ENCODE measurements around the gene ABTB2.

The ABTB2 gene

DNA sequence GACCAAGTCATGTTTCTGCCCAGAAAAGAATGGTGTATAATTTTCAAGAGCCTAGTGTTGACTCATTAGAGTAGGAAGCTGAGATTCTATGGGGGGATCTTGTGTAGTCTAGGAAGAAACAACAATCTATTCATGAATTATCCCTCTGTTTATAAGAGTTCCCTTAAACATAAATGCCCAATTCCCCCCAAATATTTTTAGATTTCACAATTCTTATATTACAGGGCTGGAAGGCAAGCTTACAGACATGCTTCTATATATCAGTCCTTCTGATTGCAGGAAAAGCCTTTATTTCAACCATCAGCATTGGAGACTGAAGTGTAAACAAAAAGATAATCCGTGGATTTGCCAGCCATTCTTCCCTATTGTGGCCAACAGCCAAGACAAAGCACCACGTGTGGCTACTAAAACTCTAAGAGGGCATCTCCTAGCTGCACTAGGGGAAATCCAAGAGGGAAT lies 181.0 kb downstream of the ABTB2 start:
- no peak for DNase-seq (ENCODE audit: extremely low spot score)

DNA sequence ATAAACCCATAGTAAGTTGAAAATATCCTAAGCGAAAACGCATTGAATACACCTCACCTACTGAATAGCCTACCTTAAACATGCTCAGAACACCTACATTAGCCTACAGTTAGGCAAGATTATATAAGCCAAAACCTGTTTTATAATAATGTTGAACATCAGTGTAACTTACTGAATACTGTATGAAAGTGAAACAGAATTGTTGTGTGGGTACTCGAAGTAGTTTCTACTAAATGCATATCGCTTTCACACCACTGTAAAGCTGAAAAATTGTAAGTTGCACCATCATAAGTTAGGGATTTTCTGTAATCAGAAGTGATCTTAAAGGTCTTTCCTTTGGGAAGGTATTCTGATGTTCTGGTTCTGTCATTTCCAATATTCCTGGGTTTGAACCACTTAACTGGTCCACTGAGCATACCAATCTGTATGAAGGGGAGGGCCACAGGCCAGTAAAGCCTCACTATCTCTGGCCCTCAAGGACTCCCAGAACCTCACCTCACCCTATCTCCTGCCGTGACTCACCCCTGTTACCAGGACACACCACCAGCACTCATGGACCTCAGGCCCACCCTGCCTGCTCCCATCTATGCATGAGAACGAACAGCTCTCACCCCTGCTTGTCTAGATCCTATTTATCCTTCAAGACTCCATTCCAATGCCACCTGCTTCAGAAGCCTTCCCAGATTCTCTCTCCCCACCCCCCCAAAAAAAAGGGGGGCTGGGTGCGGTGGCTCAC lies 182.4 kb downstream of the ABTB2 start:
- POLR2A ChIA-PET, result interaction anchor here (0.7 kb wide), 1 partner anchor 181 kb away, joined by 3 read pairs; no protein-coding TSS in a partner anchor
- TF ChIP-seq SUZ12 (IDR thresholded peaks at IDR 0.05), result no peak
- TF ChIP-seq ZNF384 (IDR thresholded peaks at IDR 0.05), result no peak
- TF ChIP-seq NFRKB (IDR thresholded peaks at IDR 0.05), result no peak
- TF ChIP-seq HDGF (IDR thresholded peaks at IDR 0.05; ENCODE audit: borderline replicate concordance), result no peak
- no peak for TF ChIP-seq CTBP1 (IDR thresholded peaks at IDR 0.05; ENCODE audit: borderline replicate concordance)
- no peak for TF ChIP-seq FOXA1 (IDR thresholded peaks at IDR 0.05)
- no peak for TF ChIP-seq TARDBP (IDR thresholded peaks at IDR 0.05)
- TF ChIP-seq ARNT (IDR thresholded peaks at IDR 0.05), result no peak
- TF ChIP-seq L3MBTL2 (conservative IDR thresholded peaks at IDR 0.05), result no peak
- no peak for TF ChIP-seq BHLHE40 (IDR thresholded peaks at IDR 0.05; ENCODE audit: borderline replicate concordance)
- TF ChIP-seq FOXM1 (IDR thresholded peaks at IDR 0.05; ENCODE audit: borderline replicate concordance), result no peak
- no peak for TF ChIP-seq SP1 (IDR thresholded peaks at IDR 0.05)
- TF ChIP-seq FOXK2 (IDR thresholded peaks at IDR 0.05), result no peak
- no peak for TF ChIP-seq LEF1 (IDR thresholded peaks at IDR 0.05; ENCODE audit: borderline replicate concordance)
- no peak for TF ChIP-seq ELF4 (IDR thresholded peaks at IDR 0.05)
- no peak for TF ChIP-seq PKNOX1 (IDR thresholded peaks at IDR 0.05)
- CTCF ChIA-PET, result interaction anchor here (0.6 to 1.7 kb wide), 5 partner anchors 17 to 317 kb away, joined by 3 to 9 read pairs (median 5); no protein-coding TSS in a partner anchor
- no peak for DNase-seq (ENCODE audit: extremely low spot score)

More for the DNA sequence above, 181.0 kb downstream of the ABTB2 start:
- TF ChIP-seq TARDBP (IDR thresholded peaks at IDR 0.05) (no peak), ARNT (IDR thresholded peaks at IDR 0.05) (no peak), L3MBTL2 (conservative IDR thresholded peaks at IDR 0.05) (no peak), FOXK2 (IDR thresholded peaks at IDR 0.05) (no peak), NFRKB (IDR thresholded peaks at IDR 0.05) (no peak), PKNOX1 (IDR thresholded peaks at IDR 0.05) (no peak), LEF1 (IDR thresholded peaks at IDR 0.05; ENCODE audit: borderline replicate concordance) (no peak), BHLHE40 (IDR thresholded peaks at IDR 0.05; ENCODE audit: borderline replicate concordance) (no peak), SUZ12 (IDR thresholded peaks at IDR 0.05) (no peak), SP1 (IDR thresholded peaks at IDR 0.05) (no peak), ZNF384 (IDR thresholded peaks at IDR 0.05) (no peak)
- ChIA-PET CTCF (no interaction called here), POLR2A (no interaction called here)

DNA sequence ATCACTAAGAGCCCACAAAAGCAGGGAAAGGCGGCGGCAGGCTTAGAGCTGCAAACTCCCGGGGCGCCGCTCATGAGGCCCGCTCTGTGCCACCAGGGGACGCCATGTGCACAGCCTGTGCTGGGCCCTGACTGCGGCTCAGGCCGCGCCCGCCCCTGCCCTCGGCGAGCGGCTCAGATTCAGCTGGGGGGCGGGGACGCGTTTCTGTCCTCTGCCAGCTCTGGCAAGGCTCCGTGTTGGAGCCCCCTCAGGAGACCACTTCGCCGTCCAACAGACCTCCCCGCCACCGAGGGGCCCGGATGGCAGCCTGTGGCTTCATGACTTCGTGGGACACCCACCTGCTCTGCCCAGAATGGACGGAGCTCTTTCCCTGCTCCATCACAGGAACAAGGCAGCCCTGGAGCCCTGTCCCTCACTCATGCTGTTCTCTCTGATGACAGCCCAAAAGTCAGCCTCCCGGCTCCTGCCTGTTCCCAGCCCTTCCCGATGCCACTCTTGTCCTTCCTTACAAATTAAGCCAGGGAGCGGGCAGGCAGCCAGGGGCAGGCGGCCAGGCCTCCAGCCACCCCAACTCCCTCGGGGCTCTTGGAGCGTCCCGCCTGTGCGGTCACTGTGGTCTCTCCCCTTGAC lies 183.3 kb downstream of the ABTB2 start:
- CTCF ChIA-PET, result interaction anchor here (0.5 to 1.7 kb wide), 30 partner anchors 8 to 1420 kb away, joined by 3 to 26 read pairs (median 4); partner anchors contain the start of gene ABTB2
- POLR2A ChIA-PET, result interaction anchor here (1.2 to 1.3 kb wide), 3 partner anchors 14 to 183 kb away, joined by 3 to 14 read pairs (median 4); partner anchors contain the start of gene ABTB2
- DNase-seq (ENCODE audit: extremely low spot score), result peak; percentile 89
- peak; percentile 36; the same call in 1 of the 2 replicates for TF ChIP-seq L3MBTL2 (conservative IDR thresholded peaks at IDR 0.05)
- TF ChIP-seq TARDBP (IDR thresholded peaks at IDR 0.05), result no peak
- TF ChIP-seq CTBP1 (IDR thresholded peaks at IDR 0.05; ENCODE audit: borderline replicate concordance), result no peak
- no peak for TF ChIP-seq FOXK2 (IDR thresholded peaks at IDR 0.05)
- no peak for TF ChIP-seq LEF1 (IDR thresholded peaks at IDR 0.05; ENCODE audit: borderline replicate concordance)
- no peak for TF ChIP-seq ELF4 (IDR thresholded peaks at IDR 0.05)

DNA sequence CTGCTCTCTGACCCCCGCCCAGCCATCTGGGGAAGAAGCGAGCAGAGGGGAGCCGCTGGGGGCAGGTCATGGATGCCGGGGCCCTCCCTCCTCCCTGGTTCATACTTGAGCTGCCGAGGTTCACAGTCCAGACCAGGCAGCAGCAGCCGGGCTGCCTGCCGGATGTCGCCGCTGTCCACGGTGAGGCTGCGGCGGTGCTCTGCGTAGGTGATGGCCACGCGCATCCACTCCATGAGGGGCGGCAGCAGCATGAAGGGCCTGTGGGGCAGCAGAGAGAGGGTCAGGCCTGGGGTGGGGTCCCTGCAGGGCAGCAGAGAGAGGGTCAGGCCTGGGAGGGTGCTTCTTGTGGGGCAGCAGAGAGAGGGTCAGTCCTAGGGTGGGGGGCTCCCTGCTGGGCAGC lies 184.8 kb downstream of the ABTB2 start:
- DNase-seq (ENCODE audit: extremely low spot score), result no peak
- TF ChIP-seq LEF1 (IDR thresholded peaks at IDR 0.05; ENCODE audit: borderline replicate concordance), result no peak
- TF ChIP-seq PKNOX1 (IDR thresholded peaks at IDR 0.05), result no peak
- TF ChIP-seq TARDBP (IDR thresholded peaks at IDR 0.05), result no peak
- no peak for TF ChIP-seq FOXK2 (IDR thresholded peaks at IDR 0.05)
- no peak for TF ChIP-seq FOXA1 (IDR thresholded peaks at IDR 0.05)
- no peak for TF ChIP-seq SUZ12 (IDR thresholded peaks at IDR 0.05)
- TF ChIP-seq NFRKB (IDR thresholded peaks at IDR 0.05), result no peak
- no peak for TF ChIP-seq HDGF (IDR thresholded peaks at IDR 0.05; ENCODE audit: borderline replicate concordance)
- TF ChIP-seq L3MBTL2 (conservative IDR thresholded peaks at IDR 0.05), result no peak
- no peak for TF ChIP-seq BHLHE40 (IDR thresholded peaks at IDR 0.05; ENCODE audit: borderline replicate concordance)
- TF ChIP-seq FOXM1 (IDR thresholded peaks at IDR 0.05; ENCODE audit: borderline replicate concordance), result no peak
- TF ChIP-seq ARNT (IDR thresholded peaks at IDR 0.05), result no peak
- TF ChIP-seq CTBP1 (IDR thresholded peaks at IDR 0.05; ENCODE audit: borderline replicate concordance), result no peak
- POLR2A ChIA-PET, result no interaction called here
- CTCF ChIA-PET, result no interaction called here

GRCh38 chr11:34169686-34170085 lies 188.1 kb downstream of the ABTB2 start:
- ChIA-PET CTCF (interaction anchor here (0.6 kb wide), 1 partner anchor 29 kb away, joined by 4 read pairs; no protein-coding TSS in a partner anchor), POLR2A (interaction anchor here (1.1 kb wide), 1 partner anchor 64 kb away, joined by 4 read pairs; the partner anchor contains the start of gene NAT10)
- no peak for DNase-seq (ENCODE audit: extremely low spot score)
- TF ChIP-seq ARNT (IDR thresholded peaks at IDR 0.05) (no peak), PKNOX1 (IDR thresholded peaks at IDR 0.05) (no peak), CTBP1 (IDR thresholded peaks at IDR 0.05; ENCODE audit: borderline replicate concordance) (no peak), ELF4 (IDR thresholded peaks at IDR 0.05) (no peak), FOXM1 (IDR thresholded peaks at IDR 0.05; ENCODE audit: borderline replicate concordance) (no peak), ZNF384 (IDR thresholded peaks at IDR 0.05) (no peak), SP1 (IDR thresholded peaks at IDR 0.05) (no peak), SUZ12 (IDR thresholded peaks at IDR 0.05) (no peak), BHLHE40 (IDR thresholded peaks at IDR 0.05; ENCODE audit: borderline replicate concordance) (no peak), L3MBTL2 (conservative IDR thresholded peaks at IDR 0.05) (no peak), HDGF (IDR thresholded peaks at IDR 0.05; ENCODE audit: borderline replicate concordance) (no peak), FOXK2 (IDR thresholded peaks at IDR 0.05) (no peak), NFRKB (IDR thresholded peaks at IDR 0.05) (no peak), FOXA1 (IDR thresholded peaks at IDR 0.05) (no peak)

Measured in HEK293T (cell line).